ENCODE data around the gene SPECC1. TPM values are rescaled to one million over a fixed set of nuclear protein-coding genes. Genes with fewer than 3 reads are reported as not detected.

Gene SPECC1
- total RNA-seq, 3 donors from 2014 or later: 36.4 to 59.0 (median 51.8) TPM

DNA sequence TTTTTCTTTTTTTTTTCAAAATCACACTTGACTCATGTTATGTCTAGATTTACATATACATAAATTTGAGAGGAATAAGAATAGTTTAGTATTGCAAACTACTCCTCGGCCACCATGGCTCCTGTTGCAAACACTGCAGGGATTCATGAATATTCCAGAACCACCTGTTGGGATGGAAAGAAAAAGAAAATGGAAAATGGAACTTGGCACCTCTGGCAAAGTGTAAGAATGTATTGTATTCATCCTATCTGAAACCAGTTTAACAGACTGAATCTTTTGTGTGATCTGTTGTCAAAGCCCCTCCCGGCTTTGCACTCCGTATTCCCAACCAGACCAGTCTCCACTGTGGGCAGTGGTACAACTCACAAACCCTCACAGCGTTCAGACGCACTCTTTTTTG is 124.4 kb downstream of the SPECC1 start:
- Histone ChIP-seq H3K27ac (no peak overlapping the region), H3K4me3 (no peak overlapping the region), H3K27me3 (no peaks in the 10 kb centered on the region), H3K4me1 (no peaks in the 10 kb centered on the region), H3K9me3 (peaks cover 0 to 5% of the 10 kb centered on the region in 2 donors), H3K36me3 (no peaks in the 10 kb centered on the region)
- intact Hi-C loops (cut with DNase I; ENCODE audit: low total_unique reads): no loop called here
- no peak for DNase-seq (ENCODE audit: low spot score in 2 of 2)
- TF ChIP-seq, protein P1, sequence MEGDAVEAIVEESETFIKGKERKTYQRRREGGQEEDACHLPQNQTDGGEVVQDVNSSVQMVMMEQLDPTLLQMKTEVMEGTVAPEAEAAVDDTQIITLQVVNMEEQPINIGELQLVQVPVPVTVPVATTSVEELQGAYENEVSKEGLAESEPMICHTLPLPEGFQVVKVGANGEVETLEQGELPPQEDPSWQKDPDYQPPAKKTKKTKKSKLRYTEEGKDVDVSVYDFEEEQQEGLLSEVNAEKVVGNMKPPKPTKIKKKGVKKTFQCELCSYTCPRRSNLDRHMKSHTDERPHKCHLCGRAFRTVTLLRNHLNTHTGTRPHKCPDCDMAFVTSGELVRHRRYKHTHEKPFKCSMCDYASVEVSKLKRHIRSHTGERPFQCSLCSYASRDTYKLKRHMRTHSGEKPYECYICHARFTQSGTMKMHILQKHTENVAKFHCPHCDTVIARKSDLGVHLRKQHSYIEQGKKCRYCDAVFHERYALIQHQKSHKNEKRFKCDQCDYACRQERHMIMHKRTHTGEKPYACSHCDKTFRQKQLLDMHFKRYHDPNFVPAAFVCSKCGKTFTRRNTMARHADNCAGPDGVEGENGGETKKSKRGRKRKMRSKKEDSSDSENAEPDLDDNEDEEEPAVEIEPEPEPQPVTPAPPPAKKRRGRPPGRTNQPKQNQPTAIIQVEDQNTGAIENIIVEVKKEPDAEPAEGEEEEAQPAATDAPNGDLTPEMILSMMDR (IDR thresholded peaks at IDR 0.05): no peak
- TF ChIP-seq POLR2A (IDR thresholded peaks at IDR 0.05): no peak
- TF ChIP-seq POLR2AphosphoS5 (IDR thresholded peaks at IDR 0.05): no peak

- no peak overlapping the region for H3K4me3 ChIP-seq
- H3K27ac ChIP-seq: no peak overlapping the region
- no peaks in the 10 kb centered on the region for H3K27me3 ChIP-seq
- no peak for DNase-seq (ENCODE audit: low spot score in 2 of 2)
- intact Hi-C loops (cut with DNase I; ENCODE audit: low total_unique reads): no loop called here
- no peaks in the 10 kb centered on the region for H3K36me3 ChIP-seq
- no peaks in the 10 kb centered on the region for H3K4me1 ChIP-seq
- H3K9me3 ChIP-seq: no peaks in the 10 kb centered on the region
- TF ChIP-seq POLR2AphosphoS5 (IDR thresholded peaks at IDR 0.05): no peak
- TF ChIP-seq POLR2A (IDR thresholded peaks at IDR 0.05): no peak
- TF ChIP-seq, protein P1 (IDR thresholded peaks at IDR 0.05): no peak
Observed at GRCh38 chr17:20141198-20141972, 132.2 kb downstream of the SPECC1 start.

- Histone ChIP-seq H3K36me3 (no peaks in the 10 kb centered on the region), H3K4me1 (no peaks in the 10 kb centered on the region), H3K27me3 (no peaks in the 10 kb centered on the region), H3K27ac (no peak overlapping the region), H3K4me3 (no peak overlapping the region), H3K9me3 (no peaks in the 10 kb centered on the region)
- DNase-seq (ENCODE audit: low spot score in 2 of 2): no peak
- intact Hi-C loops (cut with DNase I; ENCODE audit: low total_unique reads): no loop called here
- TF ChIP-seq POLR2A (IDR thresholded peaks at IDR 0.05): no peak
- TF ChIP-seq POLR2AphosphoS5 (IDR thresholded peaks at IDR 0.05): no peak
- TF ChIP-seq, protein P1 (IDR thresholded peaks at IDR 0.05): no peak
Observed at GRCh38 chr17:20142268-20142667, 133.1 kb downstream of the SPECC1 start.

DNA sequence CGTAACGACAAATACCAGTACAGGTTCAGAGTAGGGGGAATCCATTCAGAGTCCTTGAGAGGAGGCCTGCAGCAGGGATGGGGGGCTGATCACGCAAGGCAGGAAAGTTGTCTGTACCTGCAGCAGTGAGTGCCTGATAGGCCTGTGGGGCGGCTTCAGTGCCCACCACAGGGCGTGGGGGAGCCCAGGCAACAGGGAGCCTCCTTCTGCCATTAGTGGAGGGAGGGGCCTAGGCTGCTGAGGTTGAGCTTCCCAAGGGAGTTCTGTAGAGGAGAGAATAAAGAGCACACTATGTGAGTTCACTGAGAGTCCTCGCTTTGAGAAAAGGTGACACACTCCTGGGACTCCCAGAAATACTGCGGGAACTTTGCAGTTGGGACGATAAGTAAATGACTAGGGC is 134.6 kb downstream of the SPECC1 start:
- no peak for DNase-seq (ENCODE audit: low spot score in 2 of 2)
- no peaks in the 10 kb centered on the region for H3K27me3 ChIP-seq
- H3K4me3 ChIP-seq: no peak overlapping the region
- H3K9me3 ChIP-seq: no peaks in the 10 kb centered on the region
- no peaks in the 10 kb centered on the region for H3K4me1 ChIP-seq
- H3K27ac ChIP-seq: no peak overlapping the region
- intact Hi-C loops (cut with DNase I; ENCODE audit: low total_unique reads): no loop called here
- TF ChIP-seq POLR2AphosphoS5 (IDR thresholded peaks at IDR 0.05) (no peak), POLR2A (IDR thresholded peaks at IDR 0.05) (no peak)
- TF ChIP-seq, protein P1 (IDR thresholded peaks at IDR 0.05): no peak
- H3K36me3 ChIP-seq: no peaks in the 10 kb centered on the region

DNA sequence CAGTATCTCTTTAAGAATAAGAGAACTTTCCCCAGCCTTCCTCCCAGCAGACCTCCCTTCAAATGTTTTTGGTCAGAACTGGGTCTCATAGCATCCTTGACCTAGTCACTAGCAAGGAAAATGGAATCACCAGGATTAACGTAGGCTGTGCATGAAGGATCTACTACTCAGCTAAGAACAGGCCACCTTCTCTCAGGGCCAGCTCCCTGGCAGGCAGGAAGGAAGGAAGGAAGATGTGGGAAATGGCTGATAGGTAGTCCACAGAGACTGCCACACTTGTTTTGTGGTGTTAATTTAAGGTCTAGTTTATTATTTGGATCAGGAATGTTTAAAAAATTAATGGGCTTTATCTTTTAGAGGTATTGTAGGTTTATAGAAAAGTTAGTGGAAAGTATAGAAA is 136.4 kb downstream of the SPECC1 start:
- Histone ChIP-seq H3K9me3 (no peaks in the 10 kb centered on the region), H3K4me3 (no peak overlapping the region), H3K27me3 (no peaks in the 10 kb centered on the region), H3K27ac (no peak overlapping the region), H3K4me1 (no peaks in the 10 kb centered on the region), H3K36me3 (no peaks in the 10 kb centered on the region)
- no peak for TF ChIP-seq POLR2AphosphoS5 (IDR thresholded peaks at IDR 0.05)
- TF ChIP-seq POLR2A (IDR thresholded peaks at IDR 0.05): no peak
- TF ChIP-seq, protein P1 (IDR thresholded peaks at IDR 0.05): no peak
- DNase-seq (ENCODE audit: low spot score in 2 of 2): no peak
- intact Hi-C loops (cut with DNase I; ENCODE audit: low total_unique reads): no loop called here

All from breast epithelium (tissue), 4 donors.